Parathyroid adenoma (tissue), 2 donors: ENCODE measurements around the gene SYT13.

Source experiments
- H2AFZ ChIP-seq: fragments of 300-600 bp; sonication (generic); one replicate; pipeline ENCODE4 v1.7.0; 2017; ENCODE audit warnings: antibody characterized with exemption, mild to moderate bottlenecking
- H3K27ac ChIP-seq: fragments of 300-600 bp; sonication (generic); one replicate; pipeline ENCODE4 v1.7.0; 2017
- H3K27me3 ChIP-seq: fragments of 300-600 bp; sonication (generic); one replicate; pipeline ENCODE4 v1.7.0; 2017; ENCODE audit warnings: low read length; ENCODE audit not compliant: control insufficient read depth, insufficient read depth
- H3K36me3 ChIP-seq: fragments of 300-600 bp; sonication (generic); one replicate; pipeline ENCODE4 v1.7.0; 2017; ENCODE audit warnings: low read length; ENCODE audit not compliant: control insufficient read depth, insufficient read depth
- H3K4me1 ChIP-seq: fragments of 300-600 bp; sonication (generic); one replicate; pipeline ENCODE4 v1.7.0; 2017; ENCODE audit warnings: control low read depth
- H3K4me2 ChIP-seq: fragments of 300-600 bp; sonication (generic); one replicate; pipeline ENCODE4 v1.7.0; 2017; ENCODE audit warnings: low read length
- H3K4me3 ChIP-seq: fragments of 300-600 bp; sonication (generic); one replicate; pipeline ENCODE4 v1.7.0; 2017; ENCODE audit warnings: low read depth, low read length
- H3K79me2 ChIP-seq: fragments of 300-600 bp; sonication (generic); one replicate; pipeline ENCODE4 v1.7.0; 2017; ENCODE audit warnings: control low read depth
- H3K9ac ChIP-seq: fragments of 300-600 bp; sonication (generic); one replicate; pipeline ENCODE4 v1.7.0; 2017; ENCODE audit warnings: mild to moderate bottlenecking
- H3K9me3 ChIP-seq: fragments of 300-600 bp; sonication (generic); one replicate; pipeline ENCODE4 v1.7.0; 2017; ENCODE audit warnings: low read length; ENCODE audit not compliant: control insufficient read depth
- CTCF ChIP-seq: fragments of 300-600 bp; sonication (generic); IDR thresholded peaks from one replicate; pipeline ENCODE4 v1.7.0; 2017; ENCODE audit warnings: antibody characterized with exemption, mild to moderate bottlenecking
- donor health status: primary hyperparathyroidism.

Gene SYT13

GRCh38 chr11:45226901-45227300 is 59.2 kb downstream of the SYT13 start:
- Histone ChIP-seq H3K9me3 (no peaks in the 10 kb centered on the region), H2AFZ (no peak overlapping the region), H3K4me1 (no peaks in the 10 kb centered on the region), H3K79me2 (no peaks in the 10 kb centered on the region), H3K27me3 (no peaks in the 10 kb centered on the region), H3K9ac (no peak overlapping the region), H3K4me3 (no peak overlapping the region), H3K4me2 (no peak overlapping the region), H3K27ac (no peak overlapping the region), H3K36me3 (no peaks in the 10 kb centered on the region)
- TF ChIP-seq CTCF = no peak

GRCh38 chr11:45225961-45226871 is 59.9 kb downstream of the SYT13 start:
- Histone ChIP-seq H2AFZ (no peak overlapping the region), H3K4me3 (no peak overlapping the region), H3K4me2 (no peak overlapping the region), H3K27me3 (no peaks in the 10 kb centered on the region), H3K36me3 (no peaks in the 10 kb centered on the region), H3K79me2 (no peaks in the 10 kb centered on the region), H3K9ac (no peak overlapping the region), H3K27ac (no peak overlapping the region), H3K9me3 (no peaks in the 10 kb centered on the region), H3K4me1 (no peaks in the 10 kb centered on the region)
- TF ChIP-seq CTCF = no peak

- H3K27me3 ChIP-seq = no peaks in the 10 kb centered on the region
- no peaks in the 10 kb centered on the region for H3K4me1 ChIP-seq
- H3K4me2 ChIP-seq = no peak overlapping the region
- no peak for TF ChIP-seq CTCF
- no peak overlapping the region for H3K27ac ChIP-seq
- no peak overlapping the region for H3K9ac ChIP-seq
- H3K36me3 ChIP-seq = no peaks in the 10 kb centered on the region
- H3K79me2 ChIP-seq = no peaks in the 10 kb centered on the region
- no peak overlapping the region for H2AFZ ChIP-seq
- no peaks in the 10 kb centered on the region for H3K9me3 ChIP-seq
- no peak overlapping the region for H3K4me3 ChIP-seq
Measured at GRCh38 chr11:45225277-45225676, 60.9 kb downstream of the SYT13 start.

GRCh38 chr11:45224766-45225165 is 61.4 kb downstream of the SYT13 start:
- no peak for TF ChIP-seq CTCF
- no peaks in the 10 kb centered on the region for H3K27me3 ChIP-seq

GRCh38 chr11:45223496-45223895 is 62.6 kb downstream of the SYT13 start:
- Histone ChIP-seq H3K27me3 (no peaks in the 10 kb centered on the region), H3K79me2 (no peaks in the 10 kb centered on the region), H3K4me2 (no peak overlapping the region), H2AFZ (no peak overlapping the region), H3K4me1 (no peaks in the 10 kb centered on the region), H3K4me3 (no peak overlapping the region), H3K9me3 (no peaks in the 10 kb centered on the region), H3K9ac (no peak overlapping the region), H3K27ac (no peak overlapping the region), H3K36me3 (no peaks in the 10 kb centered on the region)
- no peak for TF ChIP-seq CTCF

More at GRCh38 chr11:45224766-45225165, 61.4 kb downstream of the SYT13 start:
- H3K9ac ChIP-seq = no peak overlapping the region
- no peaks in the 10 kb centered on the region for H3K36me3 ChIP-seq
- no peak overlapping the region for H3K27ac ChIP-seq
- H3K79me2 ChIP-seq = no peaks in the 10 kb centered on the region
- H3K9me3 ChIP-seq = no peaks in the 10 kb centered on the region
- no peak overlapping the region for H2AFZ ChIP-seq
- no peaks in the 10 kb centered on the region for H3K4me1 ChIP-seq
- no peak overlapping the region for H3K4me2 ChIP-seq
- no peak overlapping the region for H3K4me3 ChIP-seq
